Regular cardiac myocyte (primary cell): ENCODE data around the gene TSHB. TPM values are rescaled to one million over a fixed set of nuclear protein-coding genes. Genes with fewer than 3 reads are reported as not detected.

Experiments
- total RNA-seq: library from RNA; depleted of rRNA; stranded (reverse); fragments of >200 nt; gene quantifications from 2 replicates; pipeline ENCODE4 v1.2.3, GENCODE V29; 2014

The TSHB gene
- total RNA-seq, result not detected in 2 replicates

GRCh38 chr1:115029526-115029925 lies at the start of gene TSHB:
Gene TSHB (plus strand): TSS chr1:115029826. CDS start chr1:115033363, 3,537 bp downstream.

Other genes with a start within 250 kb of the TSHB start
- gene SIKE1, start 249.1 kb upstream of the TSHB start, total RNA-seq, result 59.6 and 81.5 TPM in 2 replicates
- gene SYCP1, start 175.0 kb upstream of the TSHB start, total RNA-seq, result not detected in 2 replicates
- gene TSPAN2, start 59.7 kb downstream of the TSHB start, total RNA-seq, result 0.58 and 0.85 TPM in 2 replicates